GM21526 (cell line): ENCODE measurements around the gene MMP21.
A peak's percentile ranks its signal among the peaks of the same experiment; 100 is the strongest.

Source experiments
- ATAC-seq: cut with Tn5 transposase; IDR thresholded peaks from one replicate; pipeline ENCODE4 v1.9.1; 2021; ENCODE audit warnings: moderate library complexity; ENCODE audit not compliant: unreplicated experiment, low FRiP score

Gene MMP21

GRCh38 chr10:125766511-125766910 lies 9.1 kb downstream of the MMP21 start:
- ATAC-seq: no peak

DNA sequence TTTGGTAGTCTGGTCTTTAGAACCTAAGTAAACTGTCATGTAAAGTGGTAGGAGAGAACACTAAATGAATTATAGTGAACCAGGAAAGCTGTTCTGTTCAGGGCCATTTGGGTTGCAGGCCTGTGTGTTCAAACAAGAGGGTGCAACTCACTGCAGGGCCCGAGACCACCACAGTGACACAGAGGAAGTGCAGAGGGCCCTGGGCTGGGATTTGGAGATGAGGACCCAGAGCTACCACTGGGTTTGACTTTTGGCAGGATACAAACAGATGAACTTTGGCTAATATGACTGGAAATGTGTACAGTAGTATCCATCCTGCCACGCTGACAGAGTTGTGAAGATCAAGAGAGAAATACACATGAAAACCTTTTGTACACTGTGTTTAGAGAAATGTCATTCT lies 9.8 kb downstream of the MMP21 start:
- no peak for ATAC-seq

DNA sequence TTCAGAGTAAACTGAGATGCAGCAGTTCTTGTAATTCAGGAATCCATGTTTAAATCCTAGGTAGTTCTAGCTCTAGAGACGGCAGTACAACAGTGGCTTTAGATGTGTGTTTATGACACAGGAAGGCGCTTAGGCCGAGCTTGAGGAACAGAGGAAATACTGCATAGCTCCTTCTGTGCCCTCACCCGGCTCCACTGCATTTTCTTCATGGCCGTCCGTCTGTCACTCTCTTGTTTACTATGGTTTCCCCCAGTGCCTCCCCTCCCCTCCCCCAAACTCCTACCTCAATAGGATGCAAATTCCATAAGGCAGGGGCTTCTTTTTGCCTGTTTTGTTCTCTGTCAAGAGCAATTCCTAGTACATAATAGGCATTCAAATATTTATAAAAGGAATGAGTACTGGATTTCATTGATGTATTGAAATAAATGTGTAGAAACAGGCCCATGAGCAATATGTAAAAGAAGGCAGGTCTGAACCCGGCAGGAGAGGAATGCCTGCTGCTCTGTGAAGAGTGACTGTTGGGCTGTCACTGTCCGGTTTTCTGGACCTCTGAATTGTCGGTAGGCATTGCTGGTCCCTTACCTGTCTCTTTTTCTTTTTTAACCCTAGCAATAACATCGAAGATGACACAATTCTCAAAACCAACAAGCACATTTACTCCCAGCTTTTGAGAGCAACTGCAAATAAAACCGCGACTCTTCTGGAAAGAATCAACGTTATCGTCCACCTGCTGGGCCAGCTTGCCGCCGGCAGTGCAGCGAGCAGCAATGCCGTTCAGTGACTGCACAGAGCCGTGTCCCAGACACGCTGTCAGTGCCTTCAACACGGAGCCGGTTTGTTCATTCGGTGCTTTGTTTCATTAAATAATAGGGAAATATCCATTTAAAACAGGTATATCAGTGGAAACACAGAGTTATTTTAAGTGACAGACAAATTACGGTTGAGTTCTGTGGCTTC lies 12.7 kb downstream of the MMP21 start:
- no peak for ATAC-seq

- ATAC-seq: no peak
These were observed 13.7 kb downstream of the MMP21 start for GRCh38 chr10:125761961-125762360.

GRCh38 chr10:125757742-125758141 lies 17.9 kb downstream of the MMP21 start:
- ATAC-seq: no peak

DNA sequence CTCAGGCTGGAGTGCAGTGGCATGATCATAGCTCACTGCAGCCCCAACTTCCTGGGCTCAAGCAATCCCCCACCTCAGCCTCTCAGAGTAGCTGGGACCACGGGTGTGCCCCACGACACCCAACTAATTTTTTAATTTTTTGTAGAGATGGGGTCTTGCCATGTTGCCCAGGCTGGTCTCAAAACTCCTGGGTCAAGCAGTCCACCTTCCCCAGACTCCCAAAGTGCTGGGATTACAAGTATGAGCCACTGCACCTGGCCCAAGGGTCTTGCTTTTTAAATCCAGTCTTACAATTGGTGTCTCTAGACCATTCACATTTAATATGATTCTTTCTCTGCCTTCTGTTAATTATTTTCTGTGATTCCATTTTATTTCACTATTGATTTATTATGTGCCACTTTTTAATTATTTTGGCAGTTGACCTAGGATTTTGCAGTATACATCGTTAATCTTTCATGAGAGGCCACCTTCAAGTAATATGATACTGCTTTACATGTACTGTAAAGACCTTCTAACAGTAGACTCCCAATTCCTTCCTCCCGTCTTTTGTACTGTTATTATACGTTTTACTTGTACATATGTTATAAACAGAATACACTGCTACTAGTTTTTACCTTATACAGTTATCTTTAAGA lies 18.7 kb downstream of the MMP21 start:
- no peak for ATAC-seq

DNA sequence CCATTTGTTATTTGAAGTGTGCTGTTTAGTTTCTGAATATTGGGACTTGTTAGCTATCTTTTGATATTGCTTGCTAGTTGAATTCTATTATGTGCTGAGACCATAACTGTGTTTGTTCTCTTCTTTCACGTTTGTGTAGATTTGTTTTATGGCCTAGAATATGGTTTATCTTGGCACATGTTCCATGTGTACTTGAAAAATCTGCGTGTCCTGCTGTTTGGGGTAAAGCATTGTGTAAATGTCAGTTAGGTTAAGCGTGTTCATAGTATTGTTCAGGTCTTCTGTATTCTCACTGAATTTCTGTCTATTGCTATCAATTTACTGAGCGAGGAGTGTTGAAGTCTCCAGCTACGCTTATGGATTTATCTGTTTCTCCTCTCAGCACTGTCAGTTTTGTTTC lies 19.4 kb downstream of the MMP21 start:
- ATAC-seq: no peak

DNA sequence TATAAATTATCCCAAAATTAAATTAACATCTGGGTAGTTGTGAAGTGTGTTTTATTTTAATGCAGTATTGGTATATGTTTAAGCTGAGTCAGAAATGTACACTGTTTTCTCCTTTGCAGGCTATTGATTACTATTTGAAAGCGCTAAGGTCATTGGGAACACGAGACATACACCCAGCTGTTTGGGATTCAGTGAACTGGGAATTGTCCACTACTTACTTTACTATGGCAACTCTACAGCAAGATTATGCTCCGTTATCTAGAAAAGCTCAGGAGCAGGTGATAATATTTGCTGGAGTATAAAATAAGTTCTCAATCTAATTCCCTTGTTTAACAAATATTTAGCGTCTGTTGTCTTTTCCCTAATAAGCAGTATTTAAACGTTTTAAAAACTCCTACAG lies 28.2 kb downstream of the MMP21 start:
- no peak for ATAC-seq

GRCh38 chr10:125744909-125745308 lies 30.7 kb downstream of the MMP21 start:
- ATAC-seq: no peak

- no peak for ATAC-seq
These were observed 33.2 kb downstream of the MMP21 start for GRCh38 chr10:125742465-125742864.

- no peak for ATAC-seq
These were observed 35.5 kb downstream of the MMP21 start for GRCh38 chr10:125739994-125740679.

GRCh38 chr10:125738206-125738605 lies 37.4 kb downstream of the MMP21 start:
- ATAC-seq: no peak

GRCh38 chr10:125734823-125735222 lies 40.8 kb downstream of the MMP21 start:
- no peak for ATAC-seq

GRCh38 chr10:125734148-125734547 lies 41.5 kb downstream of the MMP21 start:
- no peak for ATAC-seq

- no peak for ATAC-seq
These were observed 48.2 kb downstream of the MMP21 start for GRCh38 chr10:125727436-125727835.

GRCh38 chr10:125726914-125727313 lies 48.7 kb downstream of the MMP21 start:
- ATAC-seq: no peak

DNA sequence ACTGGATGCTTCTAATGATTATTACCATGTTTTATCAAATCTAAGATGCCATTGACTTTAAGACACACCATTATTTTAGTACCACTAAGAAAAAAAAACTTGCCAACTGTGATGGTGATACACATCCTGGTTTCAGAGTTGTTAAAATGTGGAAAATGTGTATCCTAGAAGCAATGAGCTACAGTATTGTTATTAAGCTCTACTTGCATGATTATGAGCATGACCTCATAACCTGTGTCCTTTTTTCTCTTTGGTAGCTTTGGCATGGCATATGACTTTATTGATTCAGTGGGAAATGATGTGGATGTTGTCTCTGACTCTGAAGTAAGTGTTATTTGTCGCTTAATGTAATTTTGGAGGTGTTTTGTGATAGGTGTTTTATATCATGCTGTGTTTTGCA lies 52.8 kb downstream of the MMP21 start:
- ATAC-seq: no peak

GRCh38 chr10:125721035-125721434 lies 54.6 kb downstream of the MMP21 start:
- peak; percentile 40 for ATAC-seq

DNA sequence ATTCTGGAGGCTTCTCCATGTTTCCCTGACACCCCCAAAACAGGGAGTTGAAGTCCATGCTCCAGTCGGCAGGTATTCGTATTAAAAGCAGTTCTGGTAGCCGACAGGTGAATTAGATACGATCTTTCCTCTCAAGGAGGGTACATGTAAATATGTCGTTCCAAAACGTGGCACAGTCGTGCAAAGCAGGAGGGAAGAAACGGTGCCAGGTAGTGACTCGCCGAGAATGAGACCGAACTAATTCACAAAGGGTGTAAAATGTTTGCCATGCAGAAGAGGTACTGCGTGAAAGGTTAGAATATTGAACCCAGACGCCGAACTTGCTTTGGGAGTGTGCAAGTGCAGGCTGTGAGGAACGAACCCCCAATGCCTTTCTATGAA lies 55.6 kb downstream of the MMP21 start:
- ATAC-seq: no peak

- peak; percentile 97 for ATAC-seq
These were observed 56.2 kb downstream of the MMP21 start, which contains the start of gene EDRF1 for GRCh38 chr10:125719173-125720001. EDRF1 (plus strand) TSS chr10:125719709; CDS start chr10:125719808, 99 bp downstream.
